GM19463 (cell line): ENCODE measurements around the gene ADIRF.
A peak's percentile ranks its signal among the peaks of the same experiment; 100 is the strongest.

Experiments
- ATAC-seq: cut with Tn5 transposase; IDR thresholded peaks from one replicate; pipeline ENCODE4 v1.9.1; 2021; ENCODE audit warnings: mild to moderate bottlenecking, moderate library complexity; ENCODE audit not compliant: unreplicated experiment

The ADIRF gene

DNA sequence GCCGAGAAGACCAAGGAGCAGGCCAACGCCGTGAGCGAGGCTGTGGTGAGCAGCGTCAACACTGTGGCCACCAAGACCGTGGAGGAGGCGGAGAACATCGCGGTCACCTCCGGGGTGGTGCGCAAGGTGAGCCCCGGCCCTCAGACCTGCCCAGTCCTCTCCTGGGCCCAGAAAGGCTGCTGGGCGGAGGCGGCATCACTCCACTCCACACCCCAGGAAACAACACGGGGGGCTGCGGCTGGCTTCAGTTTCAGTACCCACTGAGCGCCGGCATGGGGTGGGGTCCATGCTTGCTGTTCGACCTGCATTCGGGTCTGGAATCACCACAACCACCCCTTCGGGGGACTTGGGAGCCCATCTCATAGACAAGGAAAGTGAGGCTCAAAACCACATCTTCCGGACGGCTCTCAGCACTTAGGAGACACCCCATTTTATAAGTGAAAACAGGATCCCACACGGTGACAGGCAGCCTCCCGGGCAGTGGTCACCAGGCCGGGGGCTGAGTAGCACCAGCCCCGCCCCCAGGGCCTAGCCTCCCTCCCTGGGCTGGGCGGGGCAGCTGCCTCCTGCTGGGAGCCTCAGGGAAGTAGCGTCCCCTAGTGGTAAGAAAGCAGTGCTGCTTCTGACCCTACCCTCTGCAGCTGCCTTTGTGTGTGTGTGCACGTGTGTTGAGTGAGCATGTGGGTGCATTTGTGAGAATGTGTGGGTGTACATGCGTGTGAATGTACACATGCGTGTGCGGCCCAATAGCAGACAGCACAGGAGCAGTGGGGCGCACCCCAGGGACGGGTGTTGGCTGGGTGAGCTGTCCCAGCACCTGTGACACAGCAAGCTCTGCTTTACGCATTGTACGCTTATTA is 8.0 kb upstream of the ADIRF start:
- ATAC-seq = peak; percentile 76

- peak; percentile 3 for ATAC-seq
Measured at GRCh38 chr10:86960863-86961434, 7.3 kb upstream of the ADIRF start.

- ATAC-seq = no peak
Measured at GRCh38 chr10:86961481-86962091, 6.7 kb upstream of the ADIRF start.

DNA sequence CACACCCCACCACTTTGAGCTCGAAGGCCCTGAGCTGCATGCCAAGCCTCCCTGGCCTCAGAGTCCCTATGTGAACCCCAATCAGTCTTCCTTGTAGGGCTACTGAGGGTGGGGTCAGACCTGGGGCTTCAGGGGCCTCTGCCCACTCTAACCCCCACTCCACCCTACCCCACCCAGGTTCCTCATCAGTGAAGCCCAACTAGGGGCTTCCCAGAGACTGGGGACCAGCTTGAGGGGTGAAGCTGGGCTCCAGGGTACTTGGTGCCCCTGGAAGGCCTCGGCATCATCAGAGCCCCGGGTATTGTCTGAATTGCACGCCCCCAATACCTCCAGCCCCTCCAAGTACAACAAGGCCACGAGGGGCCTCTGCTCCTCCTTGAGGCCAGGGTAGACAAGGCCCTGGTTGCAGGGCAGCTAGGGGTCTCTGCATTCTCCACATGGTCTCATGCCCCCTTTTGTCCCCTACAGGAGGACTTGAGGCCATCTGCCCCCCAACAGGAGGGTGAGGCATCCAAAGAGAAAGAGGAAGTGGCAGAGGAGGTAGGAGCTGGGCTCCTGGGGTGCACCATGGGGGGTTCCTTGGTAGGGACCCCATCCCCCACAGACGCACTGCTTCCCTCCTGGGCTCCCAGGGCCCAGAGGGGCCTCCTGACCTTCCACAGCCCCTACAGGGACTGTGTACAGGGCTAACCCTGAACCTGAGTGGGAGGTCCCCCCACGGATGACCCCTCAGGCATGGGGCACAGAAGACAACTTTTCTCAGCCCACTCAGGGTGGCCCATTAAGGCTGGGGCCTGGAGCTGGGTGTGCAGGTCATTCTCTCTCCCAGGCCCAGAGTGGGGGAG is 5.9 kb upstream of the ADIRF start:
- no peak for ATAC-seq

- ATAC-seq = no peak
Measured at GRCh38 chr10:86962981-86963310, 5.3 kb upstream of the ADIRF start.

- no peak for ATAC-seq
Measured at GRCh38 chr10:86963341-86963919, 4.9 kb upstream of the ADIRF start.

DNA sequence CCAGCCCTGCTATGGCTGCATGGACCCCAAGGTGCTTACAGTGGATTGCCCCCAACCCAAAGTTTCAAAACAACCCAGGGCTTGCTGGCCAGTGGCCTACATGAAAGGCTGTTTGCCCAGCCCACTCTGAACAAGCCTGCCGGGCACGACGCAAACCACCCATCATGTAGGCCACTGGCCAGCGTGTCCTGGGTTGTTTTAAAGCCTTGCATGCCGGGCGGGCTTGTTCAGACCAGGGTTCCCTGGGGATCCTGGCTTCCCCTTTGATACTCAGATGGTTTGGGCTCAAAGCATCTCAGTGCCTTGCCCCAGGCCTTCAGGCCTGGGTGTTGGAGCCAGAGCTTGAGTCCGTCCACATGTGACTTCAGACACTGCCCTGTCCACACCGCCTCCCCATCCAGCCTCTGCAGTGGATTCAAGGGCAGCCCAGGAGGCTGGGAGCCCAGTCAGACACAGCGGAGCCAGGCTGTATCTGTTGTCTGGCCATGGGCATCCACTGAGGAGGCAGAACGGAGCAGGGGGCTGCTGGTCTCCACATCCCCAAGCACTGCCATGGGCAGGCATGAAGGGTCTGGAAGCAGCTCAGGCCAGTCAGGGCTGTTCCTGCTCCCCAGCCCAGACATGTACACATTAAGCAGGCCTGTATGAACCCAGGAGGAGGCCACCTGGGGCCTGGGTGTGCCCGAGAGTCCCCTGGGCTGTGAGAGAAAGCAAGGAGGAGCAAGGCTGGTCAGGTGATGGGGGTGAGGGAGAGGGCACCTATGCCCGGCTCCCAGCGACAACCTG is 4.0 kb upstream of the ADIRF start:
- ATAC-seq = no peak

- ATAC-seq = no peak
Measured at GRCh38 chr10:86964847-86965190, 3.5 kb upstream of the ADIRF start.

DNA sequence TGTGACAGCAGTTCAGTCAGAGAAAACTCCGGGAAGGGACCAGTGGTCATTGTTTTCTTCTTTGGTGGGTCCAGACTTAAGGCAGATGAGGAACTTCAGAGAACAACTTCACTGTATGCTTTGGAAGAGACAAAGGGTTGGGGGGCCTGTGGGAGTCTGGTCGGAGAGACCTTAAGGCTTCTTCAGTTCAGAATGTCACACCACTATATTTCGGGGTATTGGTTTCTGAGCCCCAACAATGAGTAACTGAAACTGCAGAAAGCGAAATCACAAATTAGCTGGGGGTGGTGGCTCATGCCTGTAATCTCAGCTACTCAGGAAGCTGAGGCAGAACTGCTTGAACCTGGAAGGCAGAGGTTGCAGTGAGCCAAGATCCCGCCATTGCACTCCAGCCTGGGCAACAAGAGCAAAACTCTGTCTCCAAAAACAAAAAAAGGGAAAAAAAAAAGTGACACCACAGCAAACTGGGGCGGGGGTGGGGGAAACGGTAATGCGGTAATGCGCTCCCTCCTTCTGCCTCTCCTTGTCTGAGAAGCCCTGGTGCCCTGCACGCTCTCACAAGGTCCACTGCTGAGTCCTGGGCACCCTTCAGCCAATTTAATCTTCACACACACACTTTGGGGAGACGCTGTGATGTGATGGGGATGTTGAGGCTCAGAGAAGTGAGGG is 2.2 kb upstream of the ADIRF start:
- ATAC-seq = no peak

GRCh38 chr10:86967481-86967941 is 771 bp upstream of the ADIRF start:
- no peak for ATAC-seq

GRCh38 chr10:86968994-86969355 is 693 bp downstream of the ADIRF start:
- ATAC-seq = no peak

- no peak for ATAC-seq
Measured at GRCh38 chr10:86969421-86970041, 1.2 kb downstream of the ADIRF start.

GRCh38 chr10:86970162-86970981 is 2.1 kb downstream of the ADIRF start:
- ATAC-seq = no peak

- no peak for ATAC-seq
Measured at GRCh38 chr10:86970982-86971231, 2.6 kb downstream of the ADIRF start.

GRCh38 chr10:86971232-86971991 is 3.1 kb downstream of the ADIRF start:
- peak; percentile 69 for ATAC-seq

GRCh38 chr10:86972613-86973380 is 4.5 kb downstream of the ADIRF start:
- no peak for ATAC-seq

GRCh38 chr10:86974484-86974883 is 6.2 kb downstream of the ADIRF start:
- ATAC-seq = no peak
